T-helper 1 cell (primary cell): Measurements from ENCODE around the gene RCBTB2.

Experiments used
- DNase-seq, 5 donors: peaks; one replicate each; pipeline ENCODE4 v3.0.0-alpha.2; 2012 to 2020

Gene RCBTB2

GRCh38 chr13:48448285-48448958 is 84.5 kb downstream of the RCBTB2 start:
- DNase-seq, result no peak

- no peak for DNase-seq
Observed at GRCh38 chr13:48446464-48446863, 86.4 kb downstream of the RCBTB2 start.

- DNase-seq, result peak in 1 of 5 donors; percentile 41
Observed at GRCh38 chr13:48443442-48444208, 89.3 kb downstream of the RCBTB2 start.
